ENCODE measurements around the gene NPFF.

DNA sequence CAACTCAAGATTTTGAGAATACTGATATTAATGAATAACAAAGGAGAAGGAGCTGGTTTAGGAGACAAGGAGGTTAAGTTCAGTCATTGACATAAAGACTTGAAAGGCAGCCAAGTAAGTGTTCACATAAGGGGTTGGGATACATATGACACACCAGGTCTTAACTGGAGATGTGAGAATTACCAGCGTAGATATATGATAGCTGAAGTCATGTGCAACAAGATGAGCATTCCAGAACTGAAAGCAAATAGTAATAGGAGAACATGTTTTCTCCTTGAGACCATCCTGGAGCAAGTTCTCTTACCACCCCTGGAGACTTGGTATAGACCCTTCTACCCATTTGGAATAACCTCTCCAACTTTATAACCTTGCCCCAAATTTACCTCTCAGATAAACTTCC, 43.3 kb upstream of the NPFF start:
- TF ChIP-seq, protein P1, sequence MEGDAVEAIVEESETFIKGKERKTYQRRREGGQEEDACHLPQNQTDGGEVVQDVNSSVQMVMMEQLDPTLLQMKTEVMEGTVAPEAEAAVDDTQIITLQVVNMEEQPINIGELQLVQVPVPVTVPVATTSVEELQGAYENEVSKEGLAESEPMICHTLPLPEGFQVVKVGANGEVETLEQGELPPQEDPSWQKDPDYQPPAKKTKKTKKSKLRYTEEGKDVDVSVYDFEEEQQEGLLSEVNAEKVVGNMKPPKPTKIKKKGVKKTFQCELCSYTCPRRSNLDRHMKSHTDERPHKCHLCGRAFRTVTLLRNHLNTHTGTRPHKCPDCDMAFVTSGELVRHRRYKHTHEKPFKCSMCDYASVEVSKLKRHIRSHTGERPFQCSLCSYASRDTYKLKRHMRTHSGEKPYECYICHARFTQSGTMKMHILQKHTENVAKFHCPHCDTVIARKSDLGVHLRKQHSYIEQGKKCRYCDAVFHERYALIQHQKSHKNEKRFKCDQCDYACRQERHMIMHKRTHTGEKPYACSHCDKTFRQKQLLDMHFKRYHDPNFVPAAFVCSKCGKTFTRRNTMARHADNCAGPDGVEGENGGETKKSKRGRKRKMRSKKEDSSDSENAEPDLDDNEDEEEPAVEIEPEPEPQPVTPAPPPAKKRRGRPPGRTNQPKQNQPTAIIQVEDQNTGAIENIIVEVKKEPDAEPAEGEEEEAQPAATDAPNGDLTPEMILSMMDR (conservative IDR thresholded peaks at IDR 0.05 in 1 of 2, IDR thresholded peaks at IDR 0.05 in 1 of 2; ENCODE audit: low read depth in 1 of 2, low read length in 2 of 2), result no peak
- TF ChIP-seq EZH2 (IDR thresholded peaks at IDR 0.05; ENCODE audit: low read length, missing control alignments), result no peak

Data from fibroblast of lung (primary cell).